ENCODE measurements around the gene CFAP251. TPM values are rescaled to one million over a fixed set of nuclear protein-coding genes. Genes with fewer than 3 reads are reported as not detected.
"Not testable (repeated sequence)": the region's sequence is repeated elsewhere in the genome, so short reads cannot be mapped to it uniquely, and the experiment has no call there.

CFAP251 gene
- polyA plus RNA-seq, 1 donor: 1.3 TPM

GRCh38 chr12:122024132-122024785 is 105.9 kb downstream of the CFAP251 start:
- no peak for DNase-seq (ENCODE audit: low read depth)

- DNase-seq (ENCODE audit: low read depth): no peak
These were observed 108.4 kb downstream of the CFAP251 start for GRCh38 chr12:122026706-122027333.

GRCh38 chr12:122028165-122028904 is 109.9 kb downstream of the CFAP251 start:
- no peak for DNase-seq (ENCODE audit: low read depth)

GRCh38 chr12:122028905-122029560 is 110.6 kb downstream of the CFAP251 start:
- no peak for DNase-seq (ENCODE audit: low read depth)

GRCh38 chr12:122029620-122030423 is 111.4 kb downstream of the CFAP251 start:
- no peak for DNase-seq (ENCODE audit: low read depth)

GRCh38 chr12:122030424-122031035 is 112.1 kb downstream of the CFAP251 start:
- DNase-seq (ENCODE audit: low read depth): no peak

GRCh38 chr12:122031342-122032216 is 113.2 kb downstream of the CFAP251 start:
- no peak for DNase-seq (ENCODE audit: low read depth)

- no peak for DNase-seq (ENCODE audit: low read depth)
These were observed 114.2 kb downstream of the CFAP251 start for GRCh38 chr12:122032580-122032979.

GRCh38 chr12:122035292-122035691 is 116.9 kb downstream of the CFAP251 start:
- no peak for DNase-seq (ENCODE audit: low read depth)

GRCh38 chr12:122036153-122036552 is 117.8 kb downstream of the CFAP251 start:
- no peak for DNase-seq (ENCODE audit: low read depth)

- no peak for DNase-seq (ENCODE audit: low read depth)
These were observed 122.4 kb downstream of the CFAP251 start for GRCh38 chr12:122040579-122041386.

GRCh38 chr12:122041458-122041857 is 123.1 kb downstream of the CFAP251 start:
- not testable (repeated sequence) for DNase-seq (ENCODE audit: low read depth)

- no peak for DNase-seq (ENCODE audit: low read depth)
These were observed 124.5 kb downstream of the CFAP251 start for GRCh38 chr12:122042910-122043309.

GRCh38 chr12:122043476-122043875 is 125.1 kb downstream of the CFAP251 start:
- no peak for DNase-seq (ENCODE audit: low read depth)

GRCh38 chr12:122045262-122045661 is 126.9 kb downstream of the CFAP251 start:
- DNase-seq (ENCODE audit: low read depth): no peak

- DNase-seq (ENCODE audit: low read depth): no peak
These were observed 127.8 kb downstream of the CFAP251 start for GRCh38 chr12:122046145-122046544.

GRCh38 chr12:122048151-122048550 is 129.8 kb downstream of the CFAP251 start:
- no peak for DNase-seq (ENCODE audit: low read depth)

- DNase-seq (ENCODE audit: low read depth): no peak
These were observed 131.4 kb downstream of the CFAP251 start for GRCh38 chr12:122049827-122050226.

GRCh38 chr12:122050706-122051105 is 132.3 kb downstream of the CFAP251 start:
- no peak for DNase-seq (ENCODE audit: low read depth)
